ENCODE results near the gene CEP164. TPM values are rescaled to one million over a fixed set of nuclear protein-coding genes. Genes with fewer than 3 reads are reported as not detected.

CEP164 gene
- total and polyA plus RNA-seq, 10 of the 15 experiments (the other 5 are each of a cell fraction or from before 2014, with no cell fraction given), result 4.2 to 31.2 (median 20.2) TPM

GRCh38 chr11:117305145-117305544, 22.5 kb upstream of the CEP164 start:
- in situ Hi-C loops (cut with MboI) (no loop called here), intact Hi-C loops (cut with micrococcal nuclease; ENCODE audit: unreplicated experiment) (no loop called here)
- CTCF ChIA-PET, result interaction anchor here (1.0 kb wide), 1 partner anchor 37 kb away, joined by 3 read pairs; no protein-coding TSS in a partner anchor
- SMC1A ChIA-PET (ENCODE audit: uncharacterized antibody, unreplicated experiment), result interaction anchor here (0.9 kb wide), 1 partner anchor 421 kb away, joined by 3 read pairs; no protein-coding TSS in a partner anchor
- peaks cover 2% of the 10 kb centered on the region in 2 experiments; a peak in 1 of 4 replicates for H3K27me3 ChIP-seq (replicated peaks in 1 of 2; ENCODE audit: control insufficient read depth in 2 of 2, insufficient read depth in 2 of 2, low read length in 1 of 2)
- POLR2A ChIA-PET, result no interaction called here
- H3K9ac ChIP-seq (ENCODE audit: control insufficient read depth, insufficient read depth, low read length), result no peak overlapping the region
- no peak overlapping the region for H3K4me3 ChIP-seq
- WGBS (ENCODE audit: insufficient coverage, insufficient replicate concordance, low lambda C conversion rate, missing lambda C conversion rate), result 59% methylated on average over 3 of the region's 3 CpGs
- H3K4me2 ChIP-seq (ENCODE audit: control insufficient read depth, insufficient read depth), result no peak overlapping the region
- no TSS peak for BruUV-seq (replicated peaks)
- no peaks in the 10 kb centered on the region for H3K36me3 ChIP-seq (ENCODE audit: control insufficient read depth in 2 of 2, insufficient read depth in 2 of 2, low read length in 1 of 2)
- H3K4me1 ChIP-seq (ENCODE audit: control insufficient read depth, insufficient read depth, low read length), result no peaks in the 10 kb centered on the region
- H4K20me1 ChIP-seq (ENCODE audit: control insufficient read depth, insufficient read depth), result no peaks in the 10 kb centered on the region
- RAD21 ChIA-PET (ENCODE audit: unreplicated experiment), result no interaction called here
- no peaks in the 10 kb centered on the region for H3K79me2 ChIP-seq (ENCODE audit: control insufficient read depth, insufficient read depth, low read length)
- no peak overlapping the region for H3K27ac ChIP-seq (ENCODE audit: control insufficient read depth, insufficient read depth)
- FAIRE-seq (no peak), DNase-seq (ENCODE audit: low read depth, low spot score) (no peak), ATAC-seq (no peak)
- no peak overlapping the region for H2AFZ ChIP-seq (ENCODE audit: control insufficient read depth, low read depth, low read length)
- no peaks in the 10 kb centered on the region for H3K9me3 ChIP-seq (replicated peaks; ENCODE audit: control insufficient read depth, insufficient read depth, low read length)
- no peak for TF ChIP-seq YBX1 (IDR thresholded peaks at IDR 0.05)
- no peak for TF ChIP-seq MYC (IDR thresholded peaks at IDR 0.05; ENCODE audit: insufficient read depth, insufficient read length, insufficient replicate concordance, low read length, severe bottlenecking)
- TF ChIP-seq CEBPB (IDR thresholded peaks at IDR 0.05; ENCODE audit: borderline replicate concordance in 1 of 2, low read depth in 2 of 2, low read length in 2 of 2), result no peak
- no peak for TF ChIP-seq KLF5 (IDR thresholded peaks at IDR 0.05; ENCODE audit: partially characterized antibody)
- TF ChIP-seq BRCA1 (IDR thresholded peaks at IDR 0.05; ENCODE audit: low read depth, low read length), result no peak
- TF ChIP-seq SUZ12 (IDR thresholded peaks at IDR 0.05; ENCODE audit: unreplicated experiment), result no peak
- TF ChIP-seq ZBTB40 (IDR thresholded peaks at IDR 0.05; ENCODE audit: borderline replicate concordance), result no peak
- TF ChIP-seq NR2C2 (IDR thresholded peaks at IDR 0.05; ENCODE audit: borderline replicate concordance, control insufficient read depth, insufficient read length, low read depth), result no peak
- no peak for TF ChIP-seq CTCF (IDR thresholded peaks at IDR 0.05 in 2 of 3, conservative IDR thresholded peaks at IDR 0.05 in 1 of 3; ENCODE audit: control insufficient read depth in 2 of 3, extremely low read depth in 1 of 3, insufficient read depth in 1 of 3, low read depth in 3 of 3, low read length in 3 of 3)
- TF ChIP-seq NFYA (IDR thresholded peaks at IDR 0.05; ENCODE audit: borderline replicate concordance, low read depth, low read length), result no peak
- TF ChIP-seq ZNF24 (IDR thresholded peaks at IDR 0.05), result no peak
- TF ChIP-seq E4F1 (IDR thresholded peaks at IDR 0.05; ENCODE audit: borderline replicate concordance, partially characterized antibody), result no peak
- TF ChIP-seq ATF7 (IDR thresholded peaks at IDR 0.05; ENCODE audit: low read depth), result no peak

Data from GM12878 (cell line).